ENCODE data around the gene CTXND1.

GRCh38 chr15:80159301-80159700 is 92.7 kb downstream of the CTXND1 start:
- TF ChIP-seq EZH2 (IDR thresholded peaks at IDR 0.05; ENCODE audit: low read depth, low read length, severe bottlenecking) (no peak), RBBP5 (IDR thresholded peaks at IDR 0.05; ENCODE audit: borderline replicate concordance, low read depth, low read length) (no peak), CTCF (IDR thresholded peaks at IDR 0.05; ENCODE audit: control extremely low read depth in 1 of 3, insufficient read depth in 1 of 3, low read depth in 1 of 3, low read length in 3 of 3) (no peak), YY1 (IDR thresholded peaks at IDR 0.05; ENCODE audit: low read depth, low read length) (no peak), JUN (IDR thresholded peaks at IDR 0.05; ENCODE audit: low read depth, low read length) (no peak)

Data from H1 (cell line).